NK-92 (cell line): ENCODE measurements around the gene NKAIN2.

Experiments used
- DNase-seq: peaks from one replicate; lab custom pipeline; 2025; ENCODE audit not compliant: unreplicated experiment; lab: John Stamatoyannopoulos, UW

Gene NKAIN2

DNA sequence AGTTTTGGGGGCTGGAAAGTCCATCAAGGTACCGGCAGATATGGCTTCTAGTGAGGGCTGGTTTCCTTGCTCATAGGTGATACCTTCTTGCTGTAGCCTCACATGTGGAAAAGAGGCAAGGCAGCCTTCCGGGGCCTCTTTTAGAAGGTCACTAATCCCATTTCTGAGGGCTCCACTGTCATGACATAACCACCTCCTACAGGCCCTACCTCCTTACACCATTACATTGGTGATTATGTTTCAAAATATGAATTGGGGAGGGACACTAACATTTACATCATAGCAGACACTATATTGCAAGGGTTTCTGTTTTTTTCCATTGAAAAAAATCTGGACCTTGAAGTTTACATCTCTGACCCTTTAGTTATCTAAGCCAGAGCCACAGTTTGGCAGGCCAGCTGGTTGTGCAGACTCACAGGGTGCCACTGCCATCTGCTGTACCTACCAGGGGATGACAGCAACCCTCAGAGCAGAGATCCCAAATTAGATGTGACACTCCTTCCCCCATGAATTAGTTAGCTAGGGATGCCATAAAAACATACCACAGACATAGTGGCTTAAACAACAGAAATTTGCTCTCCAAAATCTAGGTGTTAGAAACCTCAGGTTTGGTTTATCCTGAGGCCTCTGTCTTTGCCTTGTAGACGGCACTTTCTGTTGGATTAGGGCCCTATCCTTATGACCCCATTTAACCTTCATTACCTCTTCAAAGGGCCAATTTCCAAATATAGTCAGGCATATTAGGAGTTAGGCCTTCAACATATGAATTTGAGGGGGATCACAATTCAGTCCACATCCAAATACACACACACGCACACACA lies 992.2 kb downstream of the NKAIN2 start:
- DNase-seq: no peak

DNA sequence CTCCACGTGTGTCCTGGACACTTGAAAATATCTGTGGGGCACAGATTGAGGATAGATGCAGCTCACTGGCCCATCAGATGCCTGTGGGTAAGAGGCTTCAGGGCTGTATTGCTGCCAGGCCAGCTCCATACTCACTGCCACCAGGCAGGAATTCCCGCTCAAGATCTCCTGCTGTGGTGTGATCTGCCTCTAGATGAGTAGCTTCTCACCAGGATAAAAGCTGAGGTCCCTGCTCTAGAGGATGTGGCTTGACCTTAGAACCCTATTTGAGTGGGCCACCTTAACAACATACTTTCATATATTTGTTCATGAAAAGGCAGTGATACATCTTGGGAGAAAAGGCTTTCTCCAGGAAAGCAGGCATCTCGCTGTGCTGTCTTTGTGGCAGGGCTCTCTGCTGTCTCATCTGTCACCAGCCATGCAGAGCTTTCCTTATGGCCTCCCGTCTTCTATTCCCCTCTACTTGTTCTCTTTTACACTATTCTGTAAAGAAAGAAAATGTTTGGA lies 992.9 kb downstream of the NKAIN2 start:
- no peak for DNase-seq

DNA sequence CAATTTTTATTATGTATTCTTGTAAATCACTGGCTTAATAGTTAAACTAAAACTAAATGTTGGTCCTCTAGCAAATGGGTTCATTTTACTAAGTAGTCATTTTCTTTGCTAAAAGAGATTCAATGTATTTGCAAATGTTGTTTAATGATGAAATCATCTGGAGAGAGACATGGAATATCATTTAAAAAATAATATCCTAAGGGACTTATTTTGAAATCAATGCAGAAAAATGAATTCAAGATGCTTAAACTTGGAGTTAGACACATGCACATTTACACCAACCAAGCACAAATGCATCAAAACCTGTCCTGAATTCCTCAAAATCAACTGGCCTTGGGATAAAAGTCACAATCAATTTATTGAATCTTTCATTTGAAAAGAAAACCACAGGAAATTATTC lies 993.6 kb downstream of the NKAIN2 start:
- no peak for DNase-seq

DNA sequence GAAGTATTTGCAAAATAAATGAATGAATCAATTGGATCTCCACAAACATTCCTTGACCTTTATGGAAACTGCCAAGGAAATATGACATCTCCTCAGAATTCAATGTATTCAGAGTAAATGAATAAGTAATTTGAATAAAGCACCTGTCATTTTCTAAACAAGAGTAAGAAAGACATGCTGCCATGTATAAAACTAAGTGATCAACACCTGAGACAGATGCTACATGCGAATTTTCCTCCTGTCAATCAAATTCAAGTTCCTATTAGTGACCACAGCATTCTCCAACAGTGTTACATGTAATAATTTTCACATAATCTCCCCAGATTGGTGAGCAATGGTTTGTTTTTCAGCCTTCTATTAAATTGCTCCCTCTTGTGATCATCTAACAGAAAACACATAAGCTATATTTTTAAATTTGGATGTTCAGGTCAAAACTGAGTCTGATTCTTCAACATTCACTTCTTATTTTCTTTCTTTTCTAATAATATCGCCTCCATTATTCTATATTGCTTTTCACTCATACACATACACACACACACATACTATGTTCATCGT lies 995.4 kb downstream of the NKAIN2 start:
- no peak for DNase-seq

DNA sequence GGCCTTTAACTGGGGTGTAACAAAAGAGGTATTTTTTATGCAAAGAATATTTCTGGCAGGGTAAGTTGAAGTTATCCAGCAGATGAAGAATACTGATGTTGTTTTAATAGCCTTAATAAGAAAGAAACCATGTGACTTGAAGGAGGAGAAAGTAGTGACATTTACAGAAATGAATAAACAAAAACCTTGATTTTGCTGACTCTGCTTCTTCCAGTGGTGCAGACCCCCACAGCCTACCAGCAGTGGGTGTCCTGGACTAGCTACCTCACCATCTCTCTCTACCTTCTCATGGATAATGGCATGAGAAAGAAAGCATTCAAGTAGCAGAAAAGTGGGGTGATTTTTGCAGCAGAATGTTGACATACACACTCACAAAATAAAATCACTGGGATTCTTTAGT lies 996.0 kb downstream of the NKAIN2 start:
- no peak for DNase-seq

DNA sequence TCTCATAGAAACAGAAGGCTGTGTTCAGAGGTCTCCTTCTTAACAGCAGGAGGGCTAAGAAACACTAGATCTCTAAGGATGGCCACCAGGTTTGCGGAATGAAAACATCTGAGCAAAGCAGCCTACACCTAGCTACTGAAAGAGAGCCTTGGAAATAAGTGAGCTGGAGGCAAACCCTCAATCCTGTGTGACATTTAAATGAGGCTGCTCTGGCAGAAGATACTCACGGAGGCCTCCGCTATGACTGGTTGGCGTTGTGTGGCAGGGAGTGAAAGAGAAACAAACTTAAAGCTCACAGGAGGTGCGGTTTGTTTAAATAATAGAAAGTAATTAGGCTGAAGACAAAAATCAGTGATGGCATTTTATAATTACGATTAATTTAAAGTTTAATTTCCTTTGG lies 996.6 kb downstream of the NKAIN2 start:
- no peak for DNase-seq

DNA sequence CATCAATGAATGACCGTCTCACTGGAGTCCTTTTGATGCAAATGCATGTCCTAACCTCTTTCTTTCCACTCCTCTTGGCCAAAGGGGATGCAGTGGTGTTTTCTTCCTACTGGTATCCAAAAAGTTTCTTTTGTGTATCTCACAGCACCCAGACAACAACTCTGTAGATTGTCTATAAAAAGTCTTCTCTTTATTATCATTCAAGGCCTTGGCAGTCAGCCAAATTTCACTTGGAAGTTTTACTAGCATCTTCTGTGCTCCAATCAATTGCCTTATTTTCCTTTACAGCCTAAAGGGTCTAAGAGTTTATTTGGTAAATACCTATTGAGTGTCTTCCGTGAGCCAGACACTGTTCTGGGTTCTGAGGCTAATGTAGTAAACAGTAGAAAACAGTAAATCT lies 1008.4 kb downstream of the NKAIN2 start:
- no peak for DNase-seq

DNA sequence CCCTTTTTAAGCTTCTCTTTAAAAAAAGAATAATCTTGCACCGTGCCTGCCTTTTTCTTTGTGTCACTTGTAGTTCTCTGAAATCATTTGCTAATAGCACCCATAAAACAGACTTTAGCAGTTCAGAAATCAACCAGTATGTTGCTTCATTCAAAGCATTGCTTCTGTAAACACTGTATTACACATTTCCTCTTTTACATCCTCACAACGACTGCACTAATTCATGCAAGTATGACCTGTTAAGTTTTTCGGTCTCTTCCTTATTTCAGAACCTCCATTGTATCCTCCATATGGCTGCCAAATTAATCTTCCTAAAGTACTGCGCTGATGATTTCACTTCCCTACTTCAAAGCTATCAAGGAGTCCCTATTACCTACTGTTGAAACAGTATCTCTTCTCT lies 1015.7 kb downstream of the NKAIN2 start:
- DNase-seq: no peak

DNA sequence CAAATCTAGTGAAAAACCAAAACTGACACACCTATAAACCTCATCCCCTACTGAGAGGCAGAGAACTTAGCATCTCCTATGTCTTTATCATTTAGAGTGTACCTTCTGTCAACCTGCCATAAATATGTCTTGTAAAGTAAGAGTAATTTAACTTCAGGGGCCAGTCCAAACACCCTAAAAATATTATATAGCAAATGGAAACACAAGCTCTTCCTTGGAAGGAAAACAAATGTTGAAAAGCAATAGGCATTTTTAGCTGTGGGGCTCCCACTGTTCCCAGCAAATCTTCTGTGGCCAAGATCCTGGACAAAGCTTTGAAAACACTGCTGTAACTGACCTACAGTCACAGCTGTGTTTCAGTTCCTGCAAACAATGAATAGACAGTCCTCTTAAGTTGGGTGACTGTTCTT lies 1018.5 kb downstream of the NKAIN2 start:
- no peak for DNase-seq

DNA sequence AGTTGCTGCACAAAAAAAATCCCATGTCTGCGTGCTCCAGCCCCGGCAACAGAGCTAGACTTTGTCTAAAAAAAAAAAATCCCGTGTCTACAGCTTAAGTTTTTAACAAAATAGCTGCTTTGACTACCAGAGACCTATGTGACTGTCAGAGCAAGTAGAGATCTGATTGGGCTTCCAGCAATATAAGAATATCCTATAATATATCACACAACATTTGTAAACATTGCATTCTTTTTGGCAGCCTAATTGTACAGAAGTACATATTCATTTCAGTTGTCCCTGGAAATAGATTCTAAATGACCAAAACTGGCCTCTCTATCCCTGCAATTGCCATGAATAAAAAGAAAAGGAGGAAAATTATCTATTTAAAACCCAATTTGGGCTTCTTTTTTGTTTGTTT lies 1019.1 kb downstream of the NKAIN2 start:
- DNase-seq: no peak

DNA sequence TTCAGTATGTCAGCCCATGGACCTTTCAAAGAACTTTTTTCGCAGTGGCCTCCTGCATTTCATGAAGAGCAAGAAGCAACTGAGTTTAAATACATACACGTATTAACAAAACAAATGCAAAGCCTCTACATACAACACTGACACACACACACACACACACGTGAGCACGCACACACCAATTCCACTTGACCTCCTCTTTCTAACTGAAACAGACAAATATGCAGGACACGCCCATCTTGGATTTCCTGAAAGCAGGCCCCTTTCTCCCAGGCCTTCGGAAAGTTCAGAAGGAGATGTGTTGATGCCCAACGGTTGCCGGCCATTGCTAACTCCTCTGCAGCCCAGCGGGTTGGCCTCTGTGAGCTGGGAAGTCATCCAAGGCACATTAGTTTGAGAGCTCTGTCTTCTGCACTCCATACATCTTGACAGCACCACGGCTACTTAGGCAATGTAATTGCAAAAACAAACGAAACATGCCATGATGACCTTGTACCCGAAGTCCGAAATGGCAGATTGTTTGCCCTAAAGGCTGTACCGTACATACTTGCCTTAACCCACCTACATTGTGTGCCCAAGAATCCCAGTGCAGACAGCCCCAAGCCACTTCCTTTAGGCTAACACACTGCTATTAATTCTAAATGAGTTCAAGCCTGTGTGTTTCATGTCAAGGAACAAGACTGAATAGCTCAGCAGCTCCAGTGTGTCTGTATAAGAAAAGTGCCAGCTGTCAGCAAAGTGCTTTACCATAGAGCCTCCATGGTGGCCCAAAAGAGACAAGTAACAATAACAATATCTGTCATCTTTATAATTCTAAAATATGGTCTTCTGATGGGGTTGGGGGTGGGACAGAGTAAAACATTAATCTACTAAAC lies 1019.8 kb downstream of the NKAIN2 start:
- DNase-seq: no peak

DNA sequence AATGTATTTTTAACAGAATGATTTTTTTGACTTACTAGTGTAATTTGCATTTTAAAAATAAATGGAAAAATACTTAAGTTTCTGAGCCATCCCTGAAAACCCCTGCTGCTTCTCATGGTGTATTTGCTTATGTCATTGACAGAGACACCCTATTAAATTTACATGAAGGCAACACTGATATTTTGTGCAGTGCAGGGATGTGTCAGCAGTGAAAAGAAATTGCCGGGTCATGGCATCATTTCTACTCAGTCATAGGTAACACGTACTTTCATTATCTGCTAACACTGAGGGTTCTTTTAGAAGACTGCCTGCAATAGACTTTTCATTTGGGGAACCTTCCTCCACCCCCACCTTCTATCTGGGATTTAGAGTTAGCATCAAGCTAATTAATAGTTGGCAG lies 1021.9 kb downstream of the NKAIN2 start:
- DNase-seq: no peak

DNA sequence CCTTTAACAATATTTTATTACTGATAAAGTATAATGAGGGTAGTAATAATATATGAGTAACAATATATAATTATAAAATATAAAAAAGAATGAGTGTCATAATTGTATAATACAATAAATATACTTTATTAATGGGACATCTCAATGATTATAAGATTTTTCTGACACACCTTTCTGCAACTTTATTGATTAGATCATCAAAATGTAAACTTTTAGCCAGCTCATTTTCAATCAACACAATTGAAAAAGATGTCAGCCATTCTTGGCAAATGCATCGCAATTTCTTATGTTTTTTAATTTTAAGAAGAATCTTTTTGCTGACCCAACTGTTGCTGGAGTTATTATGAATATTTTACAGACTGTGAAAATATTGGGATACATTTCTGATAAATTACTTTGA lies 1026.2 kb downstream of the NKAIN2 start:
- no peak for DNase-seq

DNA sequence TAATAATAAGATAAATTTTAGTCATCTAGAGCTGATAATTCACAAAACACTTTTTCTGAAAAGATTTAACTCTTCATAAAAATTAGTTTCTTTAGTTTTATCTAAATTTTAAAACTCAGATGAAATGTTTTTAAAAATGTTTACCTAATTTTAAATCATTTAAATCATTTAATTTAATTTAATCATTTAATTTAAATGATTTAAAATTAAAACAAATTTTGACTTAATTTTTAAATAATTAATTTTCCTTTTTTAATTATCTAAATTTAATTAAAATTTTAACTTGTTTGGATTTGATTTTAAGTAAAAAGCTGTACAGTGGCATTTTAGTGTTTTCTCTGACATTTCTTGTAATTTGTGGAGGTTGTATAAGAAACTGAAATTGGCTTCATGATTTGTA lies 1026.8 kb downstream of the NKAIN2 start:
- DNase-seq: no peak

DNA sequence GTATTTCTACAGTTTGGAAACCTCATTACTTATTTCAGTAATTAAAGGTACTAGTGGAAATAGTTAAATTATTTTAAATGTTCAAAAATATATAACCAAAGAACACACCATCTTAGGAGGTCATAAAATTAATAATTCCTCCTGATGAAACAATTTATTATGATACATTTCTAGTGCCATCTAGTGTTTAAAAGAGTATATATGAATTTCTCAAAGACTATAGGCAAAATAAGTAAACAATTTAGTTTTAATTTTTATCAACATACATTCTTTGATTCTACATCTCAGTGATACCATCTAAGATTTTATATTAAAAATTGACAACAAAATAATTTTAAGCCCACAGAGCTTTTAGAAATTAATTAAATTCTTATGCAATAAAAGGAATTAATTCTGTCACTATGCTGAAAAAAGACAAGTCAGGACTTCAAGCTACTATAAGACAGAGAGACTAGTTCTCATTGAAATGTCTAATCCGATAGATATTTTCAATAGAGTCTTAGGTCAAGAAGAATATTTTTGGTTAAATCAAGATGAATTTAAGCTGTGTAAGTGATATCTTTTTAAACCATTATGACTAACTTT lies 1050.8 kb downstream of the NKAIN2 start:
- DNase-seq: no peak

DNA sequence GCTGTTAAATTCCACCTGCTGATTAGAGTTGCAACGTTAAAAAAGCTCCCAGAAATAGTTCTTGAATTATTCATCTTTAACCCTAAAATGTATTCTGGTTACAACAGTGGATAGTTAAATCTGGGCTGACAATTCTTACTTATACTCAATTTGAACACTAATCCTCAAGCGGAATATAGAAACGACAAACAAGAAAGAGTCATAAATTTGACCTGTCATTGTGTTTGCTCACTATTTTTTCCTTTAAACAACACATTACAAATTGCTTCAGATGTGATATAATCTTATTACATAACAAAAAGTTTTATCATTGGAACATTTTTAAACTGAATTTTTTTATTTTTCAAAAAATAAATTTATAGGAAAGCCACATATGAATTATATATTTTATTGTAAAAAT lies 1054.1 kb downstream of the NKAIN2 start:
- DNase-seq: no peak

DNA sequence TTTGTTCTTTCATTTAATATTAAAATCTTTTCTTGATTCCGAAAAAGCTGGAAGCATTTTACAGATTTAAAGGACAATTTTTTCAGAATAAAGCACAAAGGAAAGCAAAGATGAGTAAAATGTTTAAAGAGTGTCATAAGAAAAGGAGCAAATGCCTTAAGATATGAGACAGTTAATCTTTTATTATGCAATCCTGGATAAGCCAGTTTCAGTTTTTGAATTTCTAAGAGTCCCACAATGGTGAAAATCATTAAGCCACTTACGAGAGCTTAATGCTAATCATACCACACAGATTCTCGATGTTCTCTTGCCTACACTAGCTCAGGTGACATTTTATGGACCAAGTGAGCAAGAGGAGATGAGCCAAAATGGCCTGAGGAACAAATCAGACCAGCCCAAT lies 1054.9 kb downstream of the NKAIN2 start:
- no peak for DNase-seq

DNA sequence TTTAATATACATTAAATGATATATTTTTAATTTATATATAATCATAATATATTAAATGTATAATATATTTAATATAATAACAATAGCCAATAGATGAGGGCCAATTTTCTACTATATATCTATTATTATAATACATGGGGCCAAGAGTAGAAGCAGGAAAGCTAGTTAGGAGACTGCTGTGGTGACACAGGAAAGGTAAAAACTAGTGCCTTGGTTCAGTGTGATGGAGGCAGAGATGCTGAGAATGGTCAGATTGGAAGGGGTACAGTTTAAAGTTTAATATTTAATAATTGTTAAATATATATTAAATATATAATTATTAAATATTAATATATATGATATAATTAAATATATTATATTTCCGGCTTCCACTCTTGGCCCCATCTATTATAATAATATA lies 1055.7 kb downstream of the NKAIN2 start:
- no peak for DNase-seq

DNA sequence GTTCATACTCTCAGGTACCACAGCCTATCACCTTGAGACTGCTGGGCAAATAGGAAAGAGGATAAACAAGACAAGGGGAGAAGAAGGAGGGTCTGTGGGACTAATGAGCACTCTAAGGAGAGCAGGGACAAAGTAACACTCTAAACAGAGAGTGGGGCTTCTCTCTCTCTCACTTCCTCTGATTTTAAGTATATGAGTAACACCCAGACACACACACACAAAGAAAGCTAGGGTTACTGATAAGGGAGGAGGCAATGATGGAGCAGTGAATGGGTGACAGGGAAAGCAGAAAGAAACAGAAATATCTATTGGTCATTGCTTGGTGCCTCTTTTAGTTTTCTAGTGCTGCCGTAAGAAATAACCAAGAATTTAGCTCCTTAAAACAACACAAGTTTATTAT lies 1062.4 kb downstream of the NKAIN2 start:
- no peak for DNase-seq

DNA sequence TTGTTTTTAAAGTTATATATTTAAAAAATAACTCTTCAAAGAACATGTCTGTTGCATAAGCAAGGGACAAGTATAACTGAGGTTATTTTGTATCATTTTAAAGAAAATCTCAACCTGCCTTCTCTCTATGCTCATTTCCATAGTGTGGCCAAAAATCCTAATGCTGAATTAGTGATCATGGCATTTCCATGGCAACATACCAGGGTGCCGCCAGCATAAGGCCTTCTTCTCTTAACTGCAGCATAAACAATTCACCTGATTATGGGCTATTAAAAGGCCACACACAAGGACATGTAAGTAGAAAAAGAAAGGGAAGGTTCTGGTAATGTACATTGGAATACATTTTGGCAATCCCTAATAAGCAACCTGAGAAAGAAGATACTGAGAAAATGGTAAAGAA lies 1063.5 kb downstream of the NKAIN2 start:
- no peak for DNase-seq

DNA sequence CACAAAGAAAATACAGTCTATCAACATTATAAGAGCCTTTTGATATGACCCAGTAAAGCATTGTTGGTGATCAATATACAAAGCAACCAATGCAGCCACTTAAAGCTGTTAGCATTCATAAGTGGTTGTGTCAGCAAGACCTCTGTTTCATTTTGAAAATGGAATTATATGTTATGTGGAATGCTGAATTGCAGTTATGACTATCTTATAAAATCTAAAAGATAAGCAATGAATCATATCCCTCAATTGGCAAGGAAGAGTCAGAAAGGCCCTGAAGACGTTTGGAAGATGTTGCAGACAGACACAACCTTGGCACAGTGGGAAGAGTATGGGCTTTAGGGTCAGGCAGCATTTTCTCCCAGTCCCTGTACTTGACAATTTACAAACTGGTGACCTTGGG lies 1064.8 kb downstream of the NKAIN2 start:
- DNase-seq: no peak
